M059J (cell line): Measurements from ENCODE around the gene DDX24. TPM values are rescaled to one million over a fixed set of nuclear protein-coding genes. Genes with fewer than 3 reads are reported as not detected.
A peak's percentile ranks its signal among the peaks of the same experiment; 100 is the strongest.

Source experiments
- DNase-seq: peaks from one replicate; pipeline ENCODE4 v3.0.0-alpha.2; 2012; ENCODE audit warnings: low read depth
- total RNA-seq: library from RNA; depleted of rRNA; stranded (reverse); fragments of >200 nt; shearing (Covaris generic); gene quantifications from 2 replicates; pipeline ENCODE4 v1.2.3, GENCODE V29; 2014; rRNA removed

Gene DDX24
- total RNA-seq, 1 experiment from 2014 or later = 137 TPM

DNA sequence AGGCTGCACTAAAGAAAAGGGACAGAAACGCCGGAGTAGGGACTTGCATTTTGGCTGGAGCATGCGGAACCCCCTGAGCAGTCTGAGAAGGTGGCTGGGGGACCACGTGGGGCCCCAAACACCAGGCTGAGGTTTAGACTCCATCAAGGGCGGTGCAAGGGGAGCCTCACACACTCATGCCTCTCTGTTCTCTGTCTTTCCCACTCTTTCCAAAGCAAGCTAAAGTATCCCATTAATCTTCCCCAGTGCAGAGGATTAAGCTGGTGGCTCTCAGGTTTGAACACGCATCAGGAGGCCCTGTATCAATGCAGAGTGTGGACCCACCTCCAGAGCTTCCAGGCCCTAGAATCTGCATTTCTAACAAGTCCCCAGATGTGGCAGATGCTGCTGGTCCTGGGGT is 70.4 kb downstream of the DDX24 start:
- no peak for DNase-seq

- peak; percentile 59 for DNase-seq
Measured at GRCh38 chr14:94009767-94010166, 71.2 kb downstream of the DDX24 start.

- no peak for DNase-seq
Measured at GRCh38 chr14:94008234-94008633, 72.8 kb downstream of the DDX24 start.

GRCh38 chr14:94005324-94006073 is 75.5 kb downstream of the DDX24 start:
- no peak for DNase-seq

DNA sequence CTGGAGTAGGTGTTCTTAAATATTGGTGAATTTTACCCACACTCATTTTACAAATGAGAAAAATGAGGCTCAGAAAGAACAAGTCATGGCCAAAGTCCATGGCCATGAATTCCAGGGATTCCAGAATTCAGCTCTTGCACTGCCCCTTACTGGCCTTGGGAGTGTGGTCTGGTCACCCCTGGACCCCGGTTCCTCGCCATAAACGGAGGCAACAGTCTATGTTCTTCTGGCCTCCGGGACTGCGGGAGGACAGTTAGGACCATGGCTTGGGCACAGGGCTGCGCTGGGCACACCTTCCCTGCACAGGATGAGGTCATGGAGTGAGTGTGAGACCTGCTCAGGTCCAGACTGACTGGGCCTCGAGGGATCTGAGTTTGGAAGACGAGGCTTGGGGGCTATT is 77.0 kb downstream of the DDX24 start:
- DNase-seq = no peak

- no peak for DNase-seq
Measured at GRCh38 chr14:94003397-94003796, 77.6 kb downstream of the DDX24 start.

GRCh38 chr14:94001501-94002396 is 79.3 kb downstream of the DDX24 start:
- DNase-seq = peak; percentile 55

DNA sequence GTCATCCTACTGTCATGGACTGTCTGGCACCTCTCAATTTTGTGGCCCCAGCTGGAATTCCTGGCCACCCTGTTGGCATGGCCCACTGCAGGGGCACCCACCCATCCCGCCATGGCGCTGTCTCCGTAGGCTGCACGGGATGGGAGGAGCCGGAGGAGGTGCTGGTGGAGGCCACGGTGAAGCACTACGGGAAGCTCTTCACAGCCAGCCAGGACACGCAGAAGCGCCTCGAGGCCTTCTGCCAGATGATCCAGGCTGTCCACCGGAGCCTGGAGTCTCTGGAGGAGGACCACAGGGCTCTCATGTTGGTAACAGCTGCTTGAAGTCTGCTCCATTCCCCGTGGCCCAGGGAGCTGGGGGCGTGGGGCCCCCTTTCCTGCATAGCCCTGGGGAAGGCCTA is 80.0 kb downstream of the DDX24 start:
- DNase-seq = no peak

DNA sequence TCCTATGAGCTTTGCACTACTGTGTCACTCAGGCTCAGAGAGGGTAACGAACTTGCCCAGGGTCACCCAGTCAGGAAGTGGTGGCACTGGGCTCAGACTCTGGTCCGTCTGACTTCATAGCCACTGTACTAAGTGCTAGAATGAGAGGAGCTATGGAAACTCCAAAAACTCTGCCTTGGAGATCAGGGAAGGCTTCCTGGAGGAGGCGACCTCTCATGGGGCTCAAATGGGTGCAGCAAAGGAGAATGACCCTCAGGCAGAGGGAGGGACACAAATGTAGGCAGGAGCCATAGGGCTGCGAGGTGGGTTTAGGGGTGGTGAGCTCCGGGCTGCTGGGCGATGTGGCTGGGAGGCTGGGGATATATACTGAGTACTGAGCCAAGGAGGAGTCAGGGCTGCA is 80.7 kb downstream of the DDX24 start:
- no peak for DNase-seq

DNA sequence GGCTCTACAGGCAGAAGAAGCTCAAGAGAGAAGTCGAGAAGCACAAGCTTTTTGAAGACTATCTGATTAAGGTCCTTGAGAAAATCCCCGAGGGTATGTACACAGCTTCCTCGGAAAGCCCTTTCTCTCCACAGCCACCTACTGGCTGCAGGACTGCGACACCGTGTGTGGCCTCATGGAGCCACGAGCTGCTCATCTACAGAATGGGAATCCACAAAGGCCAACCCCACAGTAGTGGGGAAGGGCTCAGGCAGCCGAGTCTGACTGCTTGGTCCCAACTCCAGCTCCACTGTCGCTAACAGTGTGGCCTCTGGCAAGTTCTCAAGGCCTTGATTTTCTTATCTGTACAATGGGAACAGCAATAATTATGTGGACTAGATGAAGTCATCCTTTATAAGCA is 81.4 kb downstream of the DDX24 start:
- DNase-seq = no peak

DNA sequence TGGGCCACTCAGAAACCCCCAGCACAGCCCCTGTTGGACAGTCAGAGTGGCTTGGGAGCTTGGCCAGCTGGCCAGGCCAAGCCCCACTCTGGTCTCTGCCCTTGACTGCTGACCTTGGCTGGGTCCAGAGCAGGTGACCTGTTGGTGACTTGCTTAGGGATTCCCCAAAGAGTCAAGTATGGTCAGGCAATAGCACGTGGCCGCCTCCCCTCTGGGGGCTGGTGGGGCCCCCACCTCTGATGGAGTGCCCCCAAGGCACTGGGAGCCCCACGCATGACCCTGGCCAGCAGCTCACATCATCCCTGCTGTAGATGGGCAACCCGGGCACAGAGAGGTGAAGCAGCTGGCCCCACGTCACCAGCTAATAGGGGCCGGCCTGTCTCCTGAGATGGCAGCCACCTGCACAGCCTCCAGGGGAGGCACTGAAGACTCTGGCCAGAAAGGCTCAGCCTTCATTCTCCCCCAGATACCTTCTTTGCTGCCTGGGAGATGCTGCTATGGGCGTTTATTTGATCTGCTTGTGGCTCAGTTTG is 82.1 kb downstream of the DDX24 start:
- no peak for DNase-seq

Other genes starting within 250 kb of the DDX24 start
- not detected in 2 replicates for gene FAM181A, start 153.9 kb downstream of the DDX24 start, total RNA-seq
- not detected in 2 replicates for gene ASB2, start 104.6 kb downstream of the DDX24 start, total RNA-seq
- not detected in 2 replicates for gene CCDC197, start 83.9 kb downstream of the DDX24 start, total RNA-seq
- gene OTUB2, start 54.9 kb downstream of the DDX24 start, total RNA-seq = 0.57 and 0.91 TPM in 2 replicates
- 18.7 and 19.3 TPM in 2 replicates for gene IFI27L1, start 108 bp upstream of the DDX24 start, total RNA-seq
- gene IFI27, start 29.5 kb upstream of the DDX24 start, total RNA-seq = 1,115 and 1,511 TPM in 2 replicates
- gene IFI27L2, start 48.4 kb upstream of the DDX24 start, total RNA-seq = 76.5 and 135 TPM in 2 replicates
- gene PPP4R4, start 93.1 kb upstream of the DDX24 start, total RNA-seq = 0.15 and 0.99 TPM in 2 replicates
- not detected in 2 replicates for gene SERPINA10, start 212.1 kb upstream of the DDX24 start, total RNA-seq
- 0.05 TPM in 1 of 2 replicates, not detected in the other for gene SERPINA6, start 242.1 kb upstream of the DDX24 start, total RNA-seq